Karpas-422 (cell line): ENCODE results near the gene BCKDHA. TPM values are rescaled to one million over a fixed set of nuclear protein-coding genes. Genes with fewer than 3 reads are reported as not detected.
"Not testable (repeated sequence)": the region's sequence is repeated elsewhere in the genome, so short reads cannot be mapped to it uniquely, and the experiment has no call there.

ENCODE experiments used
- DNase-seq: peaks from one replicate; pipeline ENCODE4 v3.0.0-alpha.2; 2015
- H2AFZ ChIP-seq: fragments of 200-600 bp; sonication (generic); 2 replicates; pipeline ENCODE4 v1.6.1; 2014; ENCODE audit warnings: antibody characterized with exemption, low read length, mixed read lengths
- H3K27ac ChIP-seq: fragments of 200-600 bp; sonication (generic); 2 replicates; pipeline ENCODE4 v1.5.1; 2014; ENCODE audit warnings: mild to moderate bottlenecking, low read length, moderate library complexity
- H3K27me3 ChIP-seq: fragments of 200-600 bp; sonication (generic); 2 replicates; pipeline ENCODE4 v1.6.1; 2014; ENCODE audit warnings: low read length, mixed read lengths
- H3K36me3 ChIP-seq: fragments of 200-600 bp; sonication (generic); 2 replicates; pipeline ENCODE4 v1.6.1; 2014; ENCODE audit warnings: low read length, mixed read lengths; ENCODE audit not compliant: insufficient read depth
- H3K4me1 ChIP-seq: fragments of 200-600 bp; sonication (generic); 2 replicates; pipeline ENCODE4 v1.6.1; 2014; ENCODE audit warnings: mild to moderate bottlenecking, low read length, mixed read lengths
- H3K4me2 ChIP-seq: fragments of 200-600 bp; sonication (generic); 2 replicates; pipeline ENCODE4 v1.6.1; 2014; ENCODE audit warnings: low read length, low read depth, mild to moderate bottlenecking; ENCODE audit not compliant: poor library complexity, severe bottlenecking
- H3K4me3 ChIP-seq: fragments of 200-600 bp; sonication (generic); 2 replicates; pipeline ENCODE4 v1.5.1; 2014; ENCODE audit warnings: mild to moderate bottlenecking, antibody characterized with exemption, low read length, mixed read lengths
- H3K79me2 ChIP-seq: fragments of 200-600 bp; sonication (generic); 2 replicates; pipeline ENCODE4 v1.6.1; 2014; ENCODE audit warnings: mild to moderate bottlenecking, low read length, mixed read lengths
- H3K9ac ChIP-seq: fragments of 200-600 bp; sonication (generic); 2 replicates; pipeline ENCODE4 v1.6.0; 2014; ENCODE audit warnings: low read length
- H3K9me2 ChIP-seq: fragments of 200-600 bp; sonication (generic), shearing (Covaris generic); replicated peaks from 2 replicates; pipeline ENCODE4 v1.6.0; 2014; ENCODE audit warnings: mild to moderate bottlenecking, low read length, moderate library complexity; ENCODE audit not compliant: insufficient read depth
- H3K9me3 ChIP-seq: fragments of 300-700, 200-600 bp; sonication (generic); 2 replicates; pipeline ENCODE4 v1.6.1; 2014; ENCODE audit warnings: low read length, mixed read lengths
- H4K20me1 ChIP-seq: fragments of 200-600 bp; sonication (generic); 2 replicates; pipeline ENCODE4 v1.6.1; 2014; ENCODE audit warnings: mild to moderate bottlenecking, antibody characterized with exemption, low read length, low read depth; ENCODE audit not compliant: insufficient read depth
- total RNA-seq: library from RNA; depleted of rRNA; stranded (reverse); fragments of >200 nt; shearing (Covaris generic); gene quantifications from 2 replicates; pipeline ENCODE4 v1.2.3, GENCODE V29; 2014; ENCODE audit warnings: low replicate concordance

BCKDHA gene
- total RNA-seq, 1 experiment from 2014 or later, result 116 TPM

- no peaks in the 10 kb centered on the region for H3K27me3 ChIP-seq
- no peaks in the 10 kb centered on the region for H3K79me2 ChIP-seq
- no peaks in the 10 kb centered on the region for H3K9me3 ChIP-seq
- H3K4me1 ChIP-seq, result peaks cover 7% of the 10 kb centered on the region
- no peaks in the 10 kb centered on the region for H4K20me1 ChIP-seq
- H3K4me2 ChIP-seq, result no peak overlapping the region
- no peak overlapping the region for H2AFZ ChIP-seq
- H3K4me3 ChIP-seq, result no peak overlapping the region
- H3K9me2 ChIP-seq, result no peaks in the 10 kb centered on the region
- H3K36me3 ChIP-seq, result no peaks in the 10 kb centered on the region
- no peak overlapping the region for H3K27ac ChIP-seq
- no peak overlapping the region for H3K9ac ChIP-seq
- DNase-seq, result no peak
Measured at GRCh38 chr19:41373993-41374392, 23.6 kb upstream of the BCKDHA start.

GRCh38 chr19:41376241-41376997, 21.2 kb upstream of the BCKDHA start, which contains the start of gene TMEM91:
TMEM91 (plus strand) TSS chr19:41376533; CDS start chr19:41378310, 1,777 bp downstream.
- Histone ChIP-seq H3K9me2 (no peaks in the 10 kb centered on the region), H3K4me3 (no peak within 1 kb of the TSS), H3K79me2 (no peaks in the 10 kb centered on the region), H3K4me1 (peaks cover 7% of the 10 kb centered on the region), H3K36me3 (no peaks in the 10 kb centered on the region), H3K9me3 (no peaks in the 10 kb centered on the region), H3K27me3 (no peaks in the 10 kb centered on the region), H3K9ac (no peak within 1 kb of the TSS), H4K20me1 (no peaks in the 10 kb centered on the region), H2AFZ (no peak within 1 kb of the TSS), H3K4me2 (no peak within 1 kb of the TSS), H3K27ac (no peak within 1 kb of the TSS)
- DNase-seq, result no peak

GRCh38 chr19:41376998-41377365, 20.6 kb upstream of the BCKDHA start:
- Histone ChIP-seq H3K4me2 (no peak overlapping the region), H3K36me3 (no peaks in the 10 kb centered on the region), H3K9ac (no peak overlapping the region), H4K20me1 (no peaks in the 10 kb centered on the region), H3K9me3 (no peaks in the 10 kb centered on the region), H2AFZ (no peak overlapping the region), H3K79me2 (no peaks in the 10 kb centered on the region), H3K27ac (no peak overlapping the region), H3K4me3 (no peak overlapping the region), H3K27me3 (no peaks in the 10 kb centered on the region), H3K4me1 (peaks cover 7% of the 10 kb centered on the region), H3K9me2 (no peaks in the 10 kb centered on the region)
- no peak for DNase-seq

GRCh38 chr19:41377977-41378709, 19.5 kb upstream of the BCKDHA start:
- Histone ChIP-seq H3K4me2 (no peak overlapping the region), H3K27ac (no peak overlapping the region), H3K9ac (peak overlapping the region; percentile 2; the same call in 1 of the 2 replicates)

GRCh38 chr19:41381536-41381935, 16.1 kb upstream of the BCKDHA start:
- DNase-seq, result not testable (repeated sequence)

More at GRCh38 chr19:41377977-41378709, 19.5 kb upstream of the BCKDHA start:
- H3K4me1 ChIP-seq, result peaks cover 7% of the 10 kb centered on the region
- H4K20me1 ChIP-seq, result no peaks in the 10 kb centered on the region
- H3K9me2 ChIP-seq, result no peaks in the 10 kb centered on the region
- no peak overlapping the region for H2AFZ ChIP-seq
- no peaks in the 10 kb centered on the region for H3K9me3 ChIP-seq
- no peaks in the 10 kb centered on the region for H3K27me3 ChIP-seq
- H3K79me2 ChIP-seq, result no peaks in the 10 kb centered on the region
- H3K36me3 ChIP-seq, result no peaks in the 10 kb centered on the region
- peak; percentile 75 for DNase-seq
- no peak overlapping the region for H3K4me3 ChIP-seq

GRCh38 chr19:41384351-41384750, 13.3 kb upstream of the BCKDHA start:
- H3K9ac ChIP-seq, result no peak overlapping the region
- H3K4me2 ChIP-seq, result no peak overlapping the region
- 0 out of 2 replicates have a peak, but pooled peaks cover 7% of the 10 kb centered on the region for H3K36me3 ChIP-seq
- H3K4me3 ChIP-seq, result no peak overlapping the region
- no peaks in the 10 kb centered on the region for H4K20me1 ChIP-seq
- H3K79me2 ChIP-seq, result no peaks in the 10 kb centered on the region
- H2AFZ ChIP-seq, result no peak overlapping the region
- no peaks in the 10 kb centered on the region for H3K27me3 ChIP-seq
- no peak for DNase-seq
- no peaks in the 10 kb centered on the region for H3K9me3 ChIP-seq
- no peaks in the 10 kb centered on the region for H3K9me2 ChIP-seq
- H3K4me1 ChIP-seq, result no peaks in the 10 kb centered on the region
- H3K27ac ChIP-seq, result no peak overlapping the region

More at GRCh38 chr19:41381536-41381935, 16.1 kb upstream of the BCKDHA start:
- H2AFZ ChIP-seq, H3K4me2 ChIP-seq, H3K27ac ChIP-seq, H3K4me3 ChIP-seq, H3K9me3 ChIP-seq, H3K36me3 ChIP-seq, H3K79me2 ChIP-seq, H3K4me1 ChIP-seq, H3K9ac ChIP-seq, H4K20me1 ChIP-seq, H3K27me3 ChIP-seq, H3K9me2 ChIP-seq: not testable (repeated sequence)

- no peaks in the 10 kb centered on the region for H3K79me2 ChIP-seq
- no peak overlapping the region for H2AFZ ChIP-seq
- no peaks in the 10 kb centered on the region for H3K27me3 ChIP-seq
- no peak overlapping the region for H3K4me2 ChIP-seq
- H4K20me1 ChIP-seq, result no peaks in the 10 kb centered on the region
- no peaks in the 10 kb centered on the region for H3K9me3 ChIP-seq
- H3K4me3 ChIP-seq, result no peak overlapping the region
- H3K9ac ChIP-seq, result no peak overlapping the region
- no peaks in the 10 kb centered on the region for H3K9me2 ChIP-seq
- no peak overlapping the region for H3K27ac ChIP-seq
- DNase-seq, result no peak
- peaks cover 9% of the 10 kb centered on the region; the same call in 1 of the 2 replicates for H3K36me3 ChIP-seq
- H3K4me1 ChIP-seq, result no peaks in the 10 kb centered on the region
Measured at GRCh38 chr19:41386442-41386841, 11.2 kb upstream of the BCKDHA start.

GRCh38 chr19:41391618-41392017, 6.0 kb upstream of the BCKDHA start:
- no peaks in the 10 kb centered on the region for H3K9me3 ChIP-seq
- H4K20me1 ChIP-seq, result 0 out of 2 replicates have a peak, but pooled peaks cover 8% of the 10 kb centered on the region
- H3K27ac ChIP-seq, result no peak overlapping the region
- peaks cover 36% of the 10 kb centered on the region for H3K79me2 ChIP-seq
- H3K4me3 ChIP-seq, result no peak overlapping the region
- H3K4me2 ChIP-seq, result no peak overlapping the region
- H3K9ac ChIP-seq, result no peak overlapping the region
- H3K36me3 ChIP-seq, result peaks cover 14% of the 10 kb centered on the region
- peaks cover 16% of the 10 kb centered on the region for H3K4me1 ChIP-seq
- H3K9me2 ChIP-seq, result no peaks in the 10 kb centered on the region
- no peak overlapping the region for H2AFZ ChIP-seq
- no peaks in the 10 kb centered on the region for H3K27me3 ChIP-seq
- DNase-seq, result no peak
